Esophagus muscularis mucosa (tissue), 4 donors: Measurements from ENCODE around the gene PTEN.

ENCODE experiments used
- CTCF ChIP-seq, 3 experiments: fragments of 200-600 bp in 2 of 3; fragments of 450-650 bp in 1 of 3; sonication (generic) in 2 of 3; IDR thresholded peaks; one replicate each; pipeline ENCODE4 v1.5.1; 2017 to 2019; ENCODE audit warnings: antibody characterized with exemption in 3 of 3, mild to moderate bottlenecking in 2 of 3, moderate library complexity in 1 of 3
- EP300 ChIP-seq: sonication (generic); formaldehyde crosslinking; IDR thresholded peaks from one replicate; pipeline ENCODE4 v1.6.1; 2017; ENCODE audit warnings: antibody characterized with exemption
- POLR2A ChIP-seq: fragments of 450-650 bp; IDR thresholded peaks from one replicate; pipeline ENCODE4 v1.6.1; 2017; ENCODE audit warnings: antibody characterized with exemption, moderate library complexity, mild to moderate bottlenecking, low read depth
- POLR2AphosphoS5 ChIP-seq, 2 donors: sonication (generic); formaldehyde crosslinking; IDR thresholded peaks; one replicate each; pipeline ENCODE4 v1.6.1; 2017; ENCODE audit warnings: antibody characterized with exemption in 2 of 2

GRCh38 chr10:87860816-87861403 is 2.5 kb upstream of the PTEN start:
- TF ChIP-seq EP300 (no peak), POLR2A (no peak), CTCF (IDR thresholded peaks at IDR 0.05) (no peak), POLR2AphosphoS5 (IDR thresholded peaks at IDR 0.05) (no peak)
